H9 (cell line): ENCODE data around the gene BMERB1. TPM values are rescaled to one million over a fixed set of nuclear protein-coding genes. Genes with fewer than 3 reads are reported as not detected.
A peak's percentile ranks its signal among the peaks of the same experiment; 100 is the strongest.

ENCODE experiments used
- DNase-seq: peaks from one replicate; pipeline ENCODE4 v3.0.0-alpha.2; 2017
- H2AFZ ChIP-seq: one replicate; pipeline ENCODE4 v1.6.1; 2013; ENCODE audit warnings: mild to moderate bottlenecking, low read length, control low read depth, moderate library complexity
- H2AK5ac ChIP-seq: 2 replicates; pipeline ENCODE4 v1.6.1; 2013; ENCODE audit warnings: low read length, control low read depth, mixed read lengths; ENCODE audit not compliant: insufficient read length
- H2BK120ac ChIP-seq: one replicate; pipeline ENCODE4 v1.6.1; 2013; ENCODE audit warnings: low read depth, mild to moderate bottlenecking, low read length, control low read depth, inconsistent platforms; ENCODE audit not compliant: poor library complexity, severe bottlenecking
- H2BK12ac ChIP-seq: 2 replicates; pipeline ENCODE4 v1.6.1; 2013; ENCODE audit warnings: low read length, control low read depth, mixed read lengths, low read depth; ENCODE audit not compliant: insufficient read length
- H2BK15ac ChIP-seq: 2 replicates; pipeline ENCODE4 v1.6.1; 2013; ENCODE audit warnings: low read depth, low read length, control low read depth
- H2BK20ac ChIP-seq: one replicate; pipeline ENCODE4 v1.6.1; 2013; ENCODE audit warnings: low read depth, mild to moderate bottlenecking, low read length, control low read depth, inconsistent platforms; ENCODE audit not compliant: poor library complexity, severe bottlenecking
- H2BK5ac ChIP-seq: 2 replicates; pipeline ENCODE4 v1.6.1; 2013; ENCODE audit warnings: low read length, control low read depth, mixed read lengths; ENCODE audit not compliant: insufficient read length
- H3K14ac ChIP-seq: 2 replicates; pipeline ENCODE4 v1.6.1; 2013; ENCODE audit warnings: low read length, control low read depth; ENCODE audit not compliant: insufficient read depth
- H3K18ac ChIP-seq: 2 replicates; pipeline ENCODE4 v1.6.1; 2013; ENCODE audit warnings: low read depth, mild to moderate bottlenecking, mixed read lengths, low read length, control low read depth; ENCODE audit not compliant: insufficient read length
- H3K23ac ChIP-seq: 2 replicates; pipeline ENCODE4 v1.6.1; 2013; ENCODE audit warnings: low read length, control low read depth, mixed read lengths, low read depth; ENCODE audit not compliant: insufficient read length
- H3K23me2 ChIP-seq: 2 replicates; pipeline ENCODE4 v1.6.1; 2013; ENCODE audit warnings: low read depth, mild to moderate bottlenecking, mixed read lengths, low read length, control low read depth; ENCODE audit not compliant: insufficient read length, poor library complexity, severe bottlenecking
- H3K27ac ChIP-seq: 2 replicates; pipeline ENCODE4 v1.5.1; 2013; ENCODE audit warnings: low read length, control low read depth, mixed read lengths, low read depth; ENCODE audit not compliant: insufficient read length
- H3K27me3 ChIP-seq: 2 replicates; pipeline ENCODE4 v1.6.1; 2013; ENCODE audit warnings: low read length, control low read depth, inconsistent platforms; ENCODE audit not compliant: insufficient read depth
- H3K4ac ChIP-seq: 2 replicates; pipeline ENCODE4 v1.6.1; 2013; ENCODE audit warnings: low read depth, mild to moderate bottlenecking, control low read depth, inconsistent platforms, low read length, moderate library complexity
- H3K4me1 ChIP-seq: 2 replicates; pipeline ENCODE4 v1.6.1; 2013; ENCODE audit warnings: low read length, control low read depth, inconsistent platforms; ENCODE audit not compliant: insufficient read depth
- H3K4me2 ChIP-seq: 2 replicates; pipeline ENCODE4 v1.6.1; 2013; ENCODE audit warnings: low read length, control low read depth, mixed read lengths; ENCODE audit not compliant: insufficient read length, insufficient read depth
- H3K56ac ChIP-seq: 2 replicates; pipeline ENCODE4 v1.6.1; 2013; ENCODE audit warnings: low read depth, mild to moderate bottlenecking, mixed read lengths, low read length, control low read depth; ENCODE audit not compliant: insufficient read length
- H3K79me1 ChIP-seq: 2 replicates; pipeline ENCODE4 v1.6.1; 2013; ENCODE audit warnings: low read depth, mild to moderate bottlenecking, moderate library complexity, low read length, control low read depth, inconsistent platforms; ENCODE audit not compliant: insufficient read depth, poor library complexity, severe bottlenecking
- H3K79me2 ChIP-seq: 2 replicates; pipeline ENCODE4 v1.6.1; 2013; ENCODE audit warnings: low read length, control low read depth, inconsistent platforms; ENCODE audit not compliant: insufficient read depth
- H3K9ac ChIP-seq: 2 replicates; pipeline ENCODE4 v1.6.1; 2013; ENCODE audit warnings: low read length, control low read depth, mixed read lengths; ENCODE audit not compliant: insufficient read length; ENCODE audit errors: extremely low read depth
- H3K9me3 ChIP-seq: one replicate; pipeline ENCODE4 v1.6.1; 2013; ENCODE audit warnings: low read depth, low read length, inconsistent platforms; ENCODE audit not compliant: control insufficient read depth
- H3T11ph ChIP-seq: one replicate; pipeline ENCODE4 v1.6.1; 2013; ENCODE audit warnings: mild to moderate bottlenecking, low read length, control low read depth, inconsistent platforms
- H4K20me1 ChIP-seq: one replicate; pipeline ENCODE4 v1.6.1; 2013; ENCODE audit not compliant: control insufficient read depth, insufficient read length, insufficient read depth
- H4K5ac ChIP-seq: 2 replicates; pipeline ENCODE4 v1.6.1; 2013; ENCODE audit warnings: low read depth, mild to moderate bottlenecking, mixed read lengths, low read length, control low read depth; ENCODE audit not compliant: insufficient read length
- H4K8ac ChIP-seq: replicated peaks from 2 replicates; pipeline ENCODE4 v1.6.1; 2013; ENCODE audit warnings: low read length, control low read depth, mixed read lengths, low read depth; ENCODE audit not compliant: insufficient read length
- H4K91ac ChIP-seq: 2 replicates; pipeline ENCODE4 v1.6.1; 2013; ENCODE audit warnings: low read depth, mild to moderate bottlenecking, moderate library complexity, mixed read lengths, low read length, control low read depth; ENCODE audit not compliant: insufficient read length
- H3K27ac Mint-ChIP-seq, 3 experiments: 2 replicates in 2 of 3; 3 replicates in 1 of 3; pipeline ENCODE4 v1.8.0; 2020 to 2021; ENCODE audit warnings: mixed read lengths in 3 of 3, mild to moderate bottlenecking in 1 of 3, moderate library complexity in 1 of 3
- H3K27me3 Mint-ChIP-seq: 2 replicates; pipeline ENCODE4 v1.8.0; 2021; ENCODE audit warnings: low read depth, mild to moderate bottlenecking, moderate library complexity, mixed read lengths
- H3K36me3 Mint-ChIP-seq, 3 experiments: 2 replicates in 2 of 3; 3 replicates in 1 of 3; pipeline ENCODE4 v1.8.0; 2020 to 2021; ENCODE audit warnings: low read depth in 3 of 3, mixed read lengths in 3 of 3; ENCODE audit not compliant: insufficient read depth in 1 of 3
- H3K4me1 Mint-ChIP-seq, 2 experiments: 2 replicates each; pipeline ENCODE4 v1.8.0; 2020; ENCODE audit warnings: mixed read lengths in 2 of 2
- H3K4me3 Mint-ChIP-seq, 2 experiments: 2 replicates in 1 of 2; 3 replicates in 1 of 2; pipeline ENCODE4 v1.8.0; 2020 to 2021; ENCODE audit warnings: mild to moderate bottlenecking in 2 of 2, mixed read lengths in 2 of 2, moderate library complexity in 1 of 2
- H3K9me3 Mint-ChIP-seq, 2 experiments: 2 replicates in 1 of 2; 3 replicates in 1 of 2; pipeline ENCODE4 v1.8.0; 2020; ENCODE audit warnings: mild to moderate bottlenecking in 2 of 2, mixed read lengths in 2 of 2, moderate library complexity in 1 of 2
- WGBS: extraction: QIAGEN DNeasy Blood & Tissue Kit; methylation state at CpG from one replicate; pipeline ENCODE4 v1.1.7; 2013; ENCODE audit warnings: missing lambda C conversion rate, low lambda C conversion rate, mixed read lengths; ENCODE audit not compliant: insufficient read length; ENCODE audit errors: extremely low coverage; 5-methylcytosine and 5-hydroxymethylcytosine counted together
- total RNA-seq: library from RNA; stranded (reverse); gene quantifications from 2 replicates; pipeline ENCODE4 v1.2.1, GENCODE V29; 2021
- TF ChIP-seq, protein P1 (sequence below): fragments of 200-600 bp; sonication (generic); conservative IDR thresholded peaks from 3 replicates; pipeline ENCODE4 v1.8.0; 2021; ENCODE audit warnings: antibody characterized with exemption, mild to moderate bottlenecking

BMERB1 gene
- total RNA-seq, 1 experiment from 2014 or later = 19.5 TPM

DNA sequence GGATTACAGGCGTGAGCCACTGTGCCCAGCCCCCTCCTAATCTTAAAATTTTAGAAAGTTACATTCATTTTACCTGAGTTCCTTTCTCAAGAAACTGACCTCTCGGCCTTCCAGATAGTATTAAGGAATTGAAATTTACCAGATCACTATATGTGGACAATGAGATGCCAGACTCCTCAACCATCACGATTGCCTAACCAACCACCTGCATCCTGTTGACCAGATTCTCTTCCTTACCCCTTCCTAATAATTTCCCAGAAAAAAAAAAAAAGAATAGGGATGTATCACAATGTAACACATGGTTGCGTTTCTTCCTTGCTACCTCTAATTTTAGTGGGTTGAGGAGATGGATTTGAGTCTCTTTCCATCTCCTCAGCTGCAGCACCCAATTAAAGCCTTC lies 72.1 kb downstream of the BMERB1 start:
- H3K9ac ChIP-seq = no peak overlapping the region
- Mint-ChIP-seq H3K27ac (0 out of 7 replicates have a peak overlapping the region, but pooled peaks of 1 of the 3 experiments have one; percentile 1), H3K36me3 (peaks cover 0 to 5% (median 0%) of the 10 kb centered on the region in 3 experiments; a peak in 2 of 7 replicates), H3K4me1 (peaks cover 54 to 58% of the 10 kb centered on the region in 2 experiments), H3K9me3 (no peaks in the 10 kb centered on the region), H3K27me3 (no peaks in the 10 kb centered on the region; the same call in 1 of the 2 replicates), H3K4me3 (no peak overlapping the region)
- H2AK5ac ChIP-seq = no peak overlapping the region
- no peaks in the 10 kb centered on the region for H3K79me2 ChIP-seq
- H3K23ac ChIP-seq = no peak overlapping the region
- WGBS = no CpG with 5 or more reads among the region's 4 CpGs
- H3K9me3 ChIP-seq = no peaks in the 10 kb centered on the region
- H2BK15ac ChIP-seq = no peak overlapping the region
- H2BK5ac ChIP-seq = no peak overlapping the region
- DNase-seq = no peak
- H3K56ac ChIP-seq = no peak overlapping the region
- H3T11ph ChIP-seq = no peak overlapping the region
- H3K14ac ChIP-seq = no peak overlapping the region
- no peak overlapping the region for H3K18ac ChIP-seq
- H3K4ac ChIP-seq = no peak overlapping the region
- H2BK12ac ChIP-seq = no peak overlapping the region
- no peaks in the 10 kb centered on the region for H4K20me1 ChIP-seq
- H2BK20ac ChIP-seq = no peak overlapping the region
- no peak overlapping the region for H3K4me2 ChIP-seq
- no peaks in the 10 kb centered on the region for H3K23me2 ChIP-seq
- H3K4me1 ChIP-seq = peaks cover 8% of the 10 kb centered on the region; the same call in 1 of the 2 replicates
- H3K79me1 ChIP-seq = no peaks in the 10 kb centered on the region
- H3K27ac ChIP-seq = no peak overlapping the region
- no peaks in the 10 kb centered on the region for H3K27me3 ChIP-seq
- H4K91ac ChIP-seq = no peak overlapping the region
- H4K5ac ChIP-seq = no peak overlapping the region
- H2BK120ac ChIP-seq = no peak overlapping the region
- H2AFZ ChIP-seq = no peak overlapping the region
- TF ChIP-seq, protein P1, sequence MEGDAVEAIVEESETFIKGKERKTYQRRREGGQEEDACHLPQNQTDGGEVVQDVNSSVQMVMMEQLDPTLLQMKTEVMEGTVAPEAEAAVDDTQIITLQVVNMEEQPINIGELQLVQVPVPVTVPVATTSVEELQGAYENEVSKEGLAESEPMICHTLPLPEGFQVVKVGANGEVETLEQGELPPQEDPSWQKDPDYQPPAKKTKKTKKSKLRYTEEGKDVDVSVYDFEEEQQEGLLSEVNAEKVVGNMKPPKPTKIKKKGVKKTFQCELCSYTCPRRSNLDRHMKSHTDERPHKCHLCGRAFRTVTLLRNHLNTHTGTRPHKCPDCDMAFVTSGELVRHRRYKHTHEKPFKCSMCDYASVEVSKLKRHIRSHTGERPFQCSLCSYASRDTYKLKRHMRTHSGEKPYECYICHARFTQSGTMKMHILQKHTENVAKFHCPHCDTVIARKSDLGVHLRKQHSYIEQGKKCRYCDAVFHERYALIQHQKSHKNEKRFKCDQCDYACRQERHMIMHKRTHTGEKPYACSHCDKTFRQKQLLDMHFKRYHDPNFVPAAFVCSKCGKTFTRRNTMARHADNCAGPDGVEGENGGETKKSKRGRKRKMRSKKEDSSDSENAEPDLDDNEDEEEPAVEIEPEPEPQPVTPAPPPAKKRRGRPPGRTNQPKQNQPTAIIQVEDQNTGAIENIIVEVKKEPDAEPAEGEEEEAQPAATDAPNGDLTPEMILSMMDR = no peak
- H4K8ac ChIP-seq = no peak overlapping the region
